IPS DF 6.9 (cell line): ENCODE results near the gene CD81.
"Not testable (repeated sequence)": the region's sequence is repeated elsewhere in the genome, so short reads cannot be mapped to it uniquely, and the experiment has no call there.

Experiments used
- DNase-seq: peaks from one replicate; pipeline ENCODE4 v3.0.0-alpha.2; 2013; ENCODE audit warnings: low read depth, low spot score
- H3K27ac ChIP-seq: one replicate; pipeline ENCODE4 v1.5.1; 2013; ENCODE audit warnings: low read length, control low read depth
- H3K27me3 ChIP-seq: 2 replicates; pipeline ENCODE4 v1.6.1; 2013; ENCODE audit warnings: mild to moderate bottlenecking, low read length; ENCODE audit not compliant: control insufficient read depth, insufficient read depth
- H3K36me3 ChIP-seq: 2 replicates; pipeline ENCODE4 v1.6.1; 2013; ENCODE audit warnings: low read length; ENCODE audit not compliant: control insufficient read depth, insufficient read depth
- H3K4me1 ChIP-seq: 2 replicates; pipeline ENCODE4 v1.6.1; 2013; ENCODE audit warnings: low read length; ENCODE audit not compliant: control insufficient read depth, insufficient read depth
- H3K4me3 ChIP-seq: 2 replicates; pipeline ENCODE4 v1.5.1; 2013; ENCODE audit warnings: mild to moderate bottlenecking, low read length
- H3K9me3 ChIP-seq: 2 replicates; pipeline ENCODE4 v1.6.1; 2013; ENCODE audit warnings: low read length, inconsistent platforms; ENCODE audit not compliant: control insufficient read depth, insufficient read depth
- WGBS: extraction: QIAGEN DNeasy Blood & Tissue Kit; methylation state at CpG from one replicate; pipeline ENCODE4 v1.1.7; 2013; ENCODE audit warnings: mixed read lengths, missing lambda C conversion rate; ENCODE audit not compliant: insufficient read length, insufficient coverage; 5-methylcytosine and 5-hydroxymethylcytosine counted together

CD81 gene

GRCh38 chr11:2364386-2364785, 12.7 kb upstream of the CD81 start:
- not testable (repeated sequence) for DNase-seq, H3K27ac ChIP-seq, H3K27me3 ChIP-seq, H3K9me3 ChIP-seq, H3K4me1 ChIP-seq, H3K36me3 ChIP-seq, H3K4me3 ChIP-seq
- no CpG with 5 or more reads among the region's 12 CpGs for WGBS

DNA sequence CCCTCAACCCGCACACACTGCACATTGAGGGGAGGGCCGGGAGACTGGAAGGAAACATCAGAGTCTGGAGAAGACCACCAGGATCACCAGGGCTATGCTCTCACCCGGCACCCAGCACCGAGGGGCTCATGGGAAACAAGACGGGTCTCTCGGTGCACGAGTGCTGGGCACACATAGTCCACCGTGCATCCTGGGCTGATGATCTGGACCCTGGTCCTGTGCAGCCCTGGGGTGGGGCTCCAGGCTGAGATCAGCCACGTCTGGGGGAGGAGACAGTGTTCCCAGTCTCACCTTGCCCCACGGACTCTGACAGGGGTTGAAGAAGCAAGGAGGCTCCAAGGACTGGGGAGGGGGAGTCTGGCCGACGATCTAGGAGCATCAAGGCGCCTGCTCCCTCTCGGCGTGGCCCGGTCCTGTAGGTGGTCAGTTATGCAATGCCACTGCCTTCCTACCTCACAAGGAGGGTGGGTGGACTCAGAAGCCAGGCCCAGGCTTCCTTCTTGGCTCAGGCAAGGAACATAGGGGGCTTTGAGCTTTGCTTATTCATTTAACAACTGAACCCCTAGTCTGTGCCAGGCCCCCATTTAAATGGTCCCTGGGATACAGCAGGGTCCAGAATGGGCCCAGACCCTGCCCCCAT, 11.4 kb upstream of the CD81 start:
- no peak overlapping the region for H3K4me3 ChIP-seq
- no peaks in the 10 kb centered on the region for H3K9me3 ChIP-seq
- no peaks in the 10 kb centered on the region for H3K4me1 ChIP-seq
- no peak for DNase-seq
- H3K27me3 ChIP-seq = no peaks in the 10 kb centered on the region
- no peaks in the 10 kb centered on the region for H3K36me3 ChIP-seq
- H3K27ac ChIP-seq = no peak overlapping the region
- WGBS = no CpG with 5 or more reads among the region's 16 CpGs

DNA sequence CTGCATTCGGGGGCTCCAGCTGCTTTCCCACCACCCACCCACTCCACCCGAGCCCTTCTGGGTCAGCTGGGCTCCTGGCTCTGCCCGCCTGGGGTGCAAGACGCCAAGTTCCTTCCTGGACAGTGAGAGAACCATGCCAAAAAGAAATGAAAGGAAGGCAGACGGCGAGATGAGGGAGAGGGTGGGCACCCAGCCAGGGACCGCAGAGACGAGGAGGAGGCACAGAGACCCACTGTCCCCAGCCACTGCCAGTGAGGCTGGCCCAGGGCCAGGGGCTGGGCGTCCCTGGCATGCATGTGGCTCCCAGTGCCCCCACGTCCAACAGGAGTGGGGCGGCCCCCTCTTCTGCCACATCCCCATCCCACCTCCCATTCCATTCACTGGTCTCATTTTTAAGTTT, 10.8 kb upstream of the CD81 start:
- H3K4me3 ChIP-seq = no peak overlapping the region
- no peak for DNase-seq
- H3K36me3 ChIP-seq = no peaks in the 10 kb centered on the region
- no CpG with 5 or more reads among the region's 11 CpGs for WGBS
- no peak overlapping the region for H3K27ac ChIP-seq
- H3K9me3 ChIP-seq = no peaks in the 10 kb centered on the region
- H3K4me1 ChIP-seq = no peaks in the 10 kb centered on the region
- no peaks in the 10 kb centered on the region for H3K27me3 ChIP-seq

DNA sequence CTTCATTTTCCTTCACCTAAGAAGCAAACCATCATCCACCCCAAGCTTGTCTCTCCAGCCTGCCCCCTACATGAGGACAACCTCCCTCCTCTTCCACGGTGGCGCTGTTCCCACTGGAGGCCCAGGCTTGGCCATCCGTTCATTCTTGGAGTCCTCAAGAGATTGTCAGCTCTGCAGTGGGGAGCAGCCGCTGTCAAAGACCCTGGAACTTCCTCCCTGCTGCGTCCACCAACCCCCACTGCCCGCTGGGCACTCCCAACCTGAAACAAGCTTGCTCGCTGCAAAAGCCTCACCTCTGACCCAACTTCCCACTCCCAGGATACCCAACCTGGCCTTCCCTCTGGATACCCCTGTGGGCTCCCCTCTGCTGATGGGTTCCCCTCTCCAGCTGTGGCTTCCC, 10.4 kb upstream of the CD81 start:
- H3K4me3 ChIP-seq = no peak overlapping the region
- H3K36me3 ChIP-seq = no peaks in the 10 kb centered on the region
- no peak for DNase-seq
- no peaks in the 10 kb centered on the region for H3K4me1 ChIP-seq
- no peaks in the 10 kb centered on the region for H3K9me3 ChIP-seq
- H3K27ac ChIP-seq = no peak overlapping the region
- no peaks in the 10 kb centered on the region for H3K27me3 ChIP-seq
- no CpG with 5 or more reads among the region's 7 CpGs for WGBS

DNA sequence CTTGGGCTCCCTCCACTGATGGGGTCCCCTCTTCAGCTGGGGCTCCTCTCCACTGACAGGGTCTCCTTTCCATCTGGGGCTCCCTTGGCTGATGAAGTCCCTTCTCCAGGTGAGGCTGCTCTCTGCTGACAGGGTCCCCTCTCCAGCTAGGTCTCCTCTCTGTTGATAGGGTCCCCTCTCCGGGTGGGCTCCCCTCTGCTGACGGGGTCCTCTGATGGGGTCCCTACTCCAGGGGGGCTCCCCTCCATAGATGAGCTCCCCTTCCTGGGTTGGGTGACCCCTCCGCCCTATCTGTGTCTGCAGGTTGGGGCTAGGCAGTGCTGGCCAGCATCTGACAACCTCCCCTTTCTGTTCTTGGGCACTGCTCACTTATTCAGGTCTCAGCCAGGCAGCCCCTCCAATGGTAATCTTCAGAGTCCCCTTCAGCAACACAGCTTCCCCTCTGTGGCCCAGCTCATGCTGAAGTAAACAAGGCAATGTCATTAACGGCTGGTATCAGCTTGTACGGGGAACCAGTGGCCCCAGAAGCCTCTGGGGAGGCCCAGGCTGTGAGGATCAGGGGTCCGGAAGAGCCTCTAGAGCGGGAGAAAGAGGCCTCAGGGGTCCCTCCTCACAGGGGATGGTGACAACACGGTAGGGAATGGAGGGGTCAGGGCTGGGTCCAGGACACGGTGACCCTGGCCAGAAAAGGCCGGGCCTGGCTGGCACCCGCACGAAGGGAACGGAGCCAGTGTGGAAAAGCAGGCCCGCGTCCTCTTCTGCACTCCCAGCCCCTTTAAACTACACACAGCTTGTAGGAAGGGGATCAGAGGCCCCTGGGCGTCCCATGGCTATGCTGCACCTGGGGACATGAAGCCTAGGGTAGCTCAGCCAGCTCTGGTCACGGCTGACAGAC, 9.6 kb upstream of the CD81 start:
- H3K27me3 ChIP-seq = no peaks in the 10 kb centered on the region
- no peaks in the 10 kb centered on the region for H3K4me1 ChIP-seq
- WGBS = no CpG with 5 or more reads among the region's 17 CpGs
- no peak overlapping the region for H3K27ac ChIP-seq
- no peaks in the 10 kb centered on the region for H3K36me3 ChIP-seq
- no peak for DNase-seq
- H3K9me3 ChIP-seq = no peaks in the 10 kb centered on the region
- H3K4me3 ChIP-seq = no peak overlapping the region

- no peaks in the 10 kb centered on the region for H3K9me3 ChIP-seq
- H3K36me3 ChIP-seq = no peaks in the 10 kb centered on the region
- WGBS = no CpG with 5 or more reads among the region's 7 CpGs
- no peaks in the 10 kb centered on the region for H3K27me3 ChIP-seq
- DNase-seq = no peak
- no peak overlapping the region for H3K4me3 ChIP-seq
- no peak overlapping the region for H3K27ac ChIP-seq
- H3K4me1 ChIP-seq = no peaks in the 10 kb centered on the region
Measured at GRCh38 chr11:2368178-2368850, 8.8 kb upstream of the CD81 start.

- Histone ChIP-seq H3K9me3 (no peaks in the 10 kb centered on the region), H3K4me1 (no peaks in the 10 kb centered on the region), H3K27ac (no peak overlapping the region), H3K27me3 (no peaks in the 10 kb centered on the region), H3K4me3 (no peak overlapping the region), H3K36me3 (no peaks in the 10 kb centered on the region)
- WGBS = no CpG with 5 or more reads among the region's 10 CpGs
- no peak for DNase-seq
Measured at GRCh38 chr11:2368851-2369180, 8.3 kb upstream of the CD81 start.

- Histone ChIP-seq H3K27ac (no peak overlapping the region), H3K9me3 (no peaks in the 10 kb centered on the region), H3K36me3 (no peaks in the 10 kb centered on the region), H3K4me3 (no peak overlapping the region), H3K4me1 (no peaks in the 10 kb centered on the region), H3K27me3 (no peaks in the 10 kb centered on the region)
- no CpG with 5 or more reads among the region's 12 CpGs for WGBS
- no peak for DNase-seq
Measured at GRCh38 chr11:2369320-2369719, 7.8 kb upstream of the CD81 start.

DNA sequence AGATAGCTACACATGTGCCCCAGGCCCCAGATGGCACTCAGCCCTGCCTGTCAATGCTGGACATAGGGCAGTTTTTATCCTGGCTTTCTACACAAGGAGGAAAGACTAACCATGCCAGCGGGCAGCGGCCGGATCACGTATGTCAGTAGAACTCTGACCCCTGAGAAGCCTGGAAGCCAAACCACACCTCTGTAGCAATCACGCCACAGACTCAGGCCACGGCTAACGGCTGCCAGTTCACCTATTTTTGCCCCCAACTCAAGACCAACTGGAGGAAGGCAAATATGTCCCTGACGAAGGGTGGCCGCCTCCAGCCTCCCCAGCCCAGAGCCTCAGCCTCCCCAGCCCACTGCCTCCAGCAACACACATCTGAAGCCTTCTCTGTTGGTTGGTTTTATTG, 7.2 kb upstream of the CD81 start:
- DNase-seq = no peak
- Histone ChIP-seq H3K27ac (no peak overlapping the region), H3K4me3 (no peak overlapping the region), H3K4me1 (no peaks in the 10 kb centered on the region), H3K27me3 (no peaks in the 10 kb centered on the region), H3K36me3 (no peaks in the 10 kb centered on the region), H3K9me3 (no peaks in the 10 kb centered on the region)
- no CpG with 5 or more reads among the region's 9 CpGs for WGBS

GRCh38 chr11:2374456-2375201, 2.5 kb upstream of the CD81 start:
- Histone ChIP-seq H3K9me3 (no peaks in the 10 kb centered on the region), H3K27me3 (no peaks in the 10 kb centered on the region), H3K4me3 (no peak overlapping the region), H3K36me3 (no peaks in the 10 kb centered on the region; the same call in 1 of the 2 replicates), H3K27ac (no peak overlapping the region), H3K4me1 (peaks cover 2% of the 10 kb centered on the region)
- no peak for DNase-seq
- WGBS = no CpG with 5 or more reads among the region's 15 CpGs
